Neuronal stem cell (in vitro differentiated cells): ENCODE results near the gene RNASEH2B.

Experiments
- DNase-seq: peaks from one replicate; pipeline ENCODE4 v3.0.0-alpha.2; 2013; ENCODE audit warnings: low spot score
- H2AFZ ChIP-seq: one replicate; pipeline ENCODE4 v1.6.1; 2013; ENCODE audit warnings: mild to moderate bottlenecking, low read length, inconsistent platforms
- H2AK5ac ChIP-seq: 2 replicates; pipeline ENCODE4 v1.6.1; 2013; ENCODE audit warnings: low read depth, mild to moderate bottlenecking, inconsistent platforms, low read length, moderate library complexity, mixed read lengths
- H2BK120ac ChIP-seq: 2 replicates; pipeline ENCODE4 v1.6.1; 2013; ENCODE audit warnings: low read depth, mild to moderate bottlenecking, inconsistent platforms, low read length, moderate library complexity, mixed read lengths
- H2BK12ac ChIP-seq: one replicate; pipeline ENCODE4 v1.6.1; 2013; ENCODE audit warnings: low read length, inconsistent platforms
- H2BK15ac ChIP-seq: 2 replicates; pipeline ENCODE4 v1.6.1; 2013; ENCODE audit warnings: mild to moderate bottlenecking, low read length, inconsistent platforms, mixed read lengths
- H2BK5ac ChIP-seq: one replicate; pipeline ENCODE4 v1.6.1; 2013; ENCODE audit warnings: inconsistent platforms, mild to moderate bottlenecking, low read length, moderate library complexity
- H3K14ac ChIP-seq: one replicate; pipeline ENCODE4 v1.6.1; 2013; ENCODE audit warnings: low read length, inconsistent platforms
- H3K18ac ChIP-seq: 2 replicates; pipeline ENCODE4 v1.6.1; 2013; ENCODE audit warnings: low read length, inconsistent platforms
- H3K23ac ChIP-seq: 2 replicates; pipeline ENCODE4 v1.6.1; 2013; ENCODE audit warnings: low read depth, mild to moderate bottlenecking, mixed read lengths, low read length, inconsistent platforms; ENCODE audit not compliant: poor library complexity
- H3K27ac ChIP-seq: replicated peaks from 3 replicates; pipeline ENCODE4 v1.5.1; 2013; ENCODE audit warnings: low read length, inconsistent platforms
- H3K27me3 ChIP-seq, 3 experiments: 2 replicates each; pipeline ENCODE4 v1.6.1; 2013; ENCODE audit warnings: low read length in 3 of 3, mild to moderate bottlenecking in 2 of 3, inconsistent platforms in 1 of 3, low read depth in 1 of 3, mixed read lengths in 1 of 3, moderate library complexity in 1 of 3; ENCODE audit not compliant: control insufficient read depth in 3 of 3, insufficient read depth in 3 of 3
- H3K36me3 ChIP-seq, 2 donors: replicated peaks in 1 of 2; 2 replicates each; pipeline ENCODE4 v1.6.1; 2013; ENCODE audit warnings: low read length in 2 of 2; ENCODE audit not compliant: control insufficient read depth in 2 of 2, insufficient read depth in 2 of 2
- H3K4ac ChIP-seq: 2 replicates; pipeline ENCODE4 v1.6.1; 2013; ENCODE audit warnings: inconsistent platforms, mild to moderate bottlenecking, low read length, moderate library complexity
- H3K4me1 ChIP-seq, 2 donors: 1 replicate in 1 of 2; 2 replicates in 1 of 2; pipeline ENCODE4 v1.6.1; 2013; ENCODE audit warnings: low read length in 2 of 2, low read depth in 1 of 2; ENCODE audit not compliant: control insufficient read depth in 2 of 2, insufficient read depth in 1 of 2
- H3K4me2 ChIP-seq: one replicate; pipeline ENCODE4 v1.6.1; 2013; ENCODE audit warnings: mild to moderate bottlenecking, low read length, inconsistent platforms; ENCODE audit not compliant: insufficient read depth, poor library complexity, severe bottlenecking
- H3K4me3 ChIP-seq, 2 donors: 2 replicates each; pipeline ENCODE4 v1.5.1; 2013; ENCODE audit warnings: low read length in 2 of 2, mild to moderate bottlenecking in 2 of 2, inconsistent platforms in 1 of 2, moderate library complexity in 1 of 2
- H3K79me1 ChIP-seq: one replicate; pipeline ENCODE4 v1.6.1; 2013; ENCODE audit warnings: low read depth, mild to moderate bottlenecking, inconsistent platforms, low read length, moderate library complexity
- H3K9ac ChIP-seq: one replicate; pipeline ENCODE4 v1.6.1; 2013; ENCODE audit warnings: mild to moderate bottlenecking, low read depth, low read length, inconsistent platforms; ENCODE audit not compliant: poor library complexity
- H3K9me3 ChIP-seq, 2 donors: replicated peaks in 1 of 2; 2 replicates each; pipeline versions ENCODE3 to v1.6.1; 2013; ENCODE audit warnings: low read length in 2 of 2, mild to moderate bottlenecking in 2 of 2, inconsistent platforms in 1 of 2, low read depth in 1 of 2, mixed read lengths in 1 of 2, moderate library complexity in 1 of 2; ENCODE audit not compliant: control insufficient read depth in 2 of 2, insufficient read depth in 1 of 2
- H4K8ac ChIP-seq: one replicate; pipeline ENCODE4 v1.6.1; 2013; ENCODE audit warnings: low read depth, mild to moderate bottlenecking, inconsistent platforms, low read length, moderate library complexity
- H4K91ac ChIP-seq: one replicate; pipeline ENCODE4 v1.6.1; 2013; ENCODE audit warnings: low read length, low read depth, mild to moderate bottlenecking, inconsistent platforms; ENCODE audit not compliant: poor library complexity
- WGBS, 2 donors: extraction: QIAGEN DNeasy Blood & Tissue Kit; methylation state at CpG; one replicate each; pipeline ENCODE4 v1.1.7; 2013; ENCODE audit warnings: missing lambda C conversion rate in 2 of 2, mixed read lengths in 1 of 2; ENCODE audit not compliant: insufficient read length in 2 of 2, insufficient replicate concordance in 1 of 2; ENCODE audit errors: extremely low coverage in 2 of 2; 5-methylcytosine and 5-hydroxymethylcytosine counted together

The RNASEH2B gene

DNA sequence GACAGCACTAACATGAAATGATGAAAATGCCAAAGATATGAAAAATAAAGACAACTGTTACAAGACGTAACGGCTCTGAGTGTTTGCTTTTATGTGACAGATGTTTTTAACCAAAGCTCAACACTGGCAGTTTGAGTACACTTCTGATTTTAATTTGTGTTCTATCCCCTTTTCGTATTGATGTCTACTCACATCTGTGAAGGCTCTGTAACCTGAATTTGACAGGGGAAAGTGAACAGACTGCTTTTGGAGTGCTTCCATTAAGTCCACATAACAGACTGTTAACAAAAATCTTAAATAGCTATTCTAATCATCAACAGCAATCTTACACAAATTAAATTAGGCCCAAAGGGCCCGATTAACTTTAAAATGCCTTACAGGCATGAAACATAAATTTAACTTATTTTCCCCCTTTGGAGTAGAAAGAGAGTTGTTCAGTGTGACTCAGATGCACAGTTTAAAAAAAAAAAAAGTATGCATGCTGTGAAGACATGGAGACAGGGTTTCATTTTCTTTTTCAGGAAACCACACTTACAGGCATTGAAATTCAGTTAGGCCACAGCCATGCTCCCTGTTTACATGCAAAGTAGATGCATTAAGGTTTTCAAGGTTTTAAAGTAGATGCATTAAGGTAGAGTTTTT is 16.3 kb upstream of the RNASEH2B start:
- no peak overlapping the region for H3K27ac ChIP-seq

DNA sequence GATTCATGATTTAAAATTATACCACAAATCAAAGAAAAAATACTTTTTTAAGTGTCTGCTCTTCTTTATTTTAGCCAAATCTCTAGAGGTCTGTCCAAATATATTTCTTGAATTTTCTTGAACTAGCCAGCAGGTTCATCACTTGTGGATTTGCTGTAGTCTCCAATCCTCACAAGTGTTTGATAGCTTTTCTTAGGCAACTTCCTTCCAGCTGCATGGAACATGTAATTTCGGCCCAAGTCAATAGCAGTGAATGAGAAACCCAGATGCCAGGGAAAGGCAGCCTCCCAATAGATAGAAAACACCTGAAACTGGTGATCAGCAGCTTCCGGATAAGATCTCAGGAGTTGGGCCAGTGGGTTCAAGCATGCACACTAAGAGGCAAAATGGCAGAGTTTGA is 15.6 kb upstream of the RNASEH2B start:
- H3K23ac ChIP-seq = no peak overlapping the region
- H2AFZ ChIP-seq = peak overlapping the region; percentile 83
- no peak overlapping the region for H4K91ac ChIP-seq
- no peak overlapping the region for H4K8ac ChIP-seq
- no peaks in the 10 kb centered on the region for H3K79me1 ChIP-seq
- no peak overlapping the region for H3K4me2 ChIP-seq
- no peak overlapping the region for H2BK12ac ChIP-seq
- peaks cover 0 to 11% of the 10 kb centered on the region in 2 donors for H3K4me1 ChIP-seq
- no peak overlapping the region for H3K14ac ChIP-seq
- H3K27ac ChIP-seq = no peak overlapping the region
- no peak overlapping the region for H3K9ac ChIP-seq
- H3K36me3 ChIP-seq = no peaks in the 10 kb centered on the region
- no peak overlapping the region for H3K18ac ChIP-seq
- H3K9me3 ChIP-seq = no peaks in the 10 kb centered on the region
- H2AK5ac ChIP-seq = no peak overlapping the region
- H2BK5ac ChIP-seq = no peak overlapping the region
- no peak overlapping the region for H2BK120ac ChIP-seq
- H3K4ac ChIP-seq = no peak overlapping the region
- no peak for DNase-seq
- no peak overlapping the region for H2BK15ac ChIP-seq
- no peak overlapping the region for H3K4me3 ChIP-seq
- no CpG with 5 or more reads among the region's 2 CpGs for WGBS, 2 donors
- H3K27me3 ChIP-seq = no peaks in the 10 kb centered on the region

More for the DNA sequence above, 16.3 kb upstream of the RNASEH2B start:
- Histone ChIP-seq H3K9me3 (no peaks in the 10 kb centered on the region), H2AFZ (peak overlapping the region; percentile 83), H2BK120ac (no peak overlapping the region), H3K18ac (no peak overlapping the region), H3K4me3 (no peak overlapping the region), H3K36me3 (no peaks in the 10 kb centered on the region), H3K4ac (no peak overlapping the region), H3K4me1 (peaks cover 0 to 11% of the 10 kb centered on the region in 2 donors), H3K4me2 (no peak overlapping the region), H3K27me3 (no peaks in the 10 kb centered on the region), H3K9ac (no peak overlapping the region), H2BK15ac (no peak overlapping the region), H4K8ac (no peak overlapping the region), H4K91ac (no peak overlapping the region), H2BK12ac (no peak overlapping the region), H2AK5ac (no peak overlapping the region), H3K23ac (no peak overlapping the region), H2BK5ac (no peak overlapping the region), H3K79me1 (no peaks in the 10 kb centered on the region), H3K14ac (no peak overlapping the region)
- WGBS, 2 donors = no CpG with 5 or more reads among the region's 4 CpGs
- no peak for DNase-seq

DNA sequence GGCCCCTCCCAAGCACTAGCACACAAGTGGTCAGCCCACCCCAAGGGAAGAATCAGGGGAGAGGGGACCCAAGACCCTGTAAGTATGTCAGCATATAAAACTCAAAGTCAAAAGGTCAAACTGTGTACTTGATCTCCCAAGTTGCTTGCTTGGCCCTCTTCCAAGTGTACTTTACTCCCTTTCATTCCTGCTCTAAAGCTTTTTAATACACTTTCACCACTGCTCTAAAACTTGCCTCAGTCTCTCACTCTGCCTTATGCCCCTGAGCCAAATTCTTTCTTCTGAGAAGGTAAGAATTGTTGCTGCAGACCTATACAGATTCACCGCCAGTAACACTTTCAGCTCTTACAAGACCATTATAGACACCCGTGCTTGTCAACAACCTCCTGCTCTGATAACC is 15.1 kb upstream of the RNASEH2B start:
- no CpG with 5 or more reads among the region's 2 CpGs for WGBS, 2 donors
- H3K9me3 ChIP-seq = no peaks in the 10 kb centered on the region
- no peak overlapping the region for H3K9ac ChIP-seq
- H3K4ac ChIP-seq = no peak overlapping the region
- peaks cover 0 to 11% of the 10 kb centered on the region in 2 donors for H3K4me1 ChIP-seq
- no peak overlapping the region for H2AK5ac ChIP-seq
- H4K91ac ChIP-seq = no peak overlapping the region
- H4K8ac ChIP-seq = no peak overlapping the region
- H3K4me3 ChIP-seq = no peak overlapping the region
- H2BK12ac ChIP-seq = no peak overlapping the region
- H3K36me3 ChIP-seq = no peaks in the 10 kb centered on the region
- DNase-seq = no peak
- no peak overlapping the region for H2BK120ac ChIP-seq
- no peak overlapping the region for H3K14ac ChIP-seq
- no peak overlapping the region for H2BK15ac ChIP-seq
- no peak overlapping the region for H3K23ac ChIP-seq
- no peaks in the 10 kb centered on the region for H3K79me1 ChIP-seq
- H3K18ac ChIP-seq = no peak overlapping the region
- no peak overlapping the region for H2AFZ ChIP-seq
- no peak overlapping the region for H3K4me2 ChIP-seq
- no peak overlapping the region for H3K27ac ChIP-seq
- no peak overlapping the region for H2BK5ac ChIP-seq
- no peaks in the 10 kb centered on the region for H3K27me3 ChIP-seq

DNA sequence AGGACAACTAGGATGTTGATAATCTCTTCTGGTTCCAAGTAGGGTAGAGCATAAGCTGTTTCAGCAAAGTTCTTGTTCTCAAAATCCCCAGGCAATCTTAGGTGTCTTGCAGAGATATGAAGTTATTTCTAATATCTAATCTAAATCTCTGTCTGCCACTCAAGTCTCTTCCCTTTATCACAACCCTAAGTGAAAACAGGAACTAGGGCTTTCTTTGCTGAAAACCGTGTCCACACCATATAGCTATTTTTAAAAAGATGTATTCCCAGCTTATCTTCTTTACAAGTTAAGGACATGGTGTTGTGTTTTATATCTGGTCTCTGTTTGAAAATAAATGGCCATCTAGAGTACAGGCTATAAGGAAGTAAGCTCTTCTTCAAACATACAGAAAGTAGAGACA is 11.3 kb upstream of the RNASEH2B start:
- whole genome bisulfite sequencing, 2 donors = no CpG with 5 or more reads among the region's 1 CpG
- no peak overlapping the region for H3K4me2 ChIP-seq
- H3K4ac ChIP-seq = no peak overlapping the region
- no peaks in the 10 kb centered on the region for H3K79me1 ChIP-seq
- H3K27ac ChIP-seq = no peak overlapping the region
- H3K36me3 ChIP-seq = no peaks in the 10 kb centered on the region
- no peaks in the 10 kb centered on the region for H3K9me3 ChIP-seq
- H3K14ac ChIP-seq = no peak overlapping the region
- H2AK5ac ChIP-seq = no peak overlapping the region
- no peak overlapping the region for H2AFZ ChIP-seq
- H3K4me1 ChIP-seq = peaks cover 0 to 6% of the 10 kb centered on the region in 2 donors
- H2BK120ac ChIP-seq = no peak overlapping the region
- no peak overlapping the region for H4K91ac ChIP-seq
- H2BK5ac ChIP-seq = no peak overlapping the region
- no peak for DNase-seq
- no peaks in the 10 kb centered on the region for H3K27me3 ChIP-seq
- H3K18ac ChIP-seq = no peak overlapping the region
- H3K9ac ChIP-seq = no peak overlapping the region
- no peak overlapping the region for H4K8ac ChIP-seq
- no peak overlapping the region for H3K23ac ChIP-seq
- H3K4me3 ChIP-seq = no peak overlapping the region
- H2BK15ac ChIP-seq = no peak overlapping the region
- H2BK12ac ChIP-seq = no peak overlapping the region
